HG03066 (cell line): ENCODE measurements around the gene DDX6.
A peak's percentile ranks its signal among the peaks of the same experiment; 100 is the strongest.
"Not testable (repeated sequence)": the region's sequence is repeated elsewhere in the genome, so short reads cannot be mapped to it uniquely, and the experiment has no call there.

Source experiments
- ATAC-seq: cut with Tn5 transposase; IDR thresholded peaks from one replicate; pipeline ENCODE4 v1.9.1; 2021; ENCODE audit warnings: low read depth; ENCODE audit not compliant: unreplicated experiment

Gene DDX6

GRCh38 chr11:118792570-118793124, 1.7 kb upstream of the DDX6 start:
- ATAC-seq = peak; percentile 62

GRCh38 chr11:118791961-118792569, 1.1 kb upstream of the DDX6 start:
- ATAC-seq = no peak

GRCh38 chr11:118790357-118791110, 430 bp downstream of the DDX6 start:
- ATAC-seq = peak; percentile 32

- ATAC-seq = no peak
Measured at GRCh38 chr11:118789501-118790356, 1.2 kb downstream of the DDX6 start.

- no peak for ATAC-seq
Measured at GRCh38 chr11:118786657-118787056, 4.3 kb downstream of the DDX6 start.

GRCh38 chr11:118785362-118785761, 5.6 kb downstream of the DDX6 start:
- no peak for ATAC-seq

- no peak for ATAC-seq
Measured at GRCh38 chr11:118783724-118784495, 7.1 kb downstream of the DDX6 start.

GRCh38 chr11:118783324-118783723, 7.6 kb downstream of the DDX6 start:
- not testable (repeated sequence) for ATAC-seq

GRCh38 chr11:118778898-118779297, 12.1 kb downstream of the DDX6 start:
- no peak for ATAC-seq

- ATAC-seq = no peak
Measured at GRCh38 chr11:118774032-118774431, 16.9 kb downstream of the DDX6 start.

GRCh38 chr11:118771547-118772288, 19.2 kb downstream of the DDX6 start:
- ATAC-seq = no peak

GRCh38 chr11:118768690-118769089, 22.3 kb downstream of the DDX6 start:
- no peak for ATAC-seq

GRCh38 chr11:118766035-118766434, 24.9 kb downstream of the DDX6 start:
- no peak for ATAC-seq

GRCh38 chr11:118765095-118765691, 25.8 kb downstream of the DDX6 start:
- not testable (repeated sequence) for ATAC-seq

- no peak for ATAC-seq
Measured at GRCh38 chr11:118763041-118763440, 27.9 kb downstream of the DDX6 start.

- not testable (repeated sequence) for ATAC-seq
Measured at GRCh38 chr11:118761981-118762380, 29.0 kb downstream of the DDX6 start.

- ATAC-seq = no peak
Measured at GRCh38 chr11:118757876-118758399, 33.0 kb downstream of the DDX6 start.

GRCh38 chr11:118752654-118753053, 38.3 kb downstream of the DDX6 start:
- no peak for ATAC-seq

- no peak for ATAC-seq
Measured at GRCh38 chr11:118749429-118749828, 41.5 kb downstream of the DDX6 start.
